ENCODE measurements around the gene HMGXB4.

DNA sequence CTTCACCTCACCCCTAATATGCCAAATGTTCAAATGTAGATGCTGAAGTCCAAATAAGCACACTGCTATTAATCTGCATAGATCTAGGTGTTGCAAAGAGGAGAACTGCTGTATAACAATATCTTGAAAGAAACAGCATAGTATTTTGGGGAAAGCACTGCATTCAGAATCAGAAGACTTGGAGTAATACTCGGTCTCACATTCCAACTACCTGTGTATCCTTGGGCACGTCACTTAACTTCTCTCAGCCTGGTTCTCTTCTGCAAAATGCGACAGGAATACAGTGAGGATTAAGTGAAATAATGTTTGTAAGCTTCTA, 332 bp upstream of the HMGXB4 start:
- TF ChIP-seq, protein P1, sequence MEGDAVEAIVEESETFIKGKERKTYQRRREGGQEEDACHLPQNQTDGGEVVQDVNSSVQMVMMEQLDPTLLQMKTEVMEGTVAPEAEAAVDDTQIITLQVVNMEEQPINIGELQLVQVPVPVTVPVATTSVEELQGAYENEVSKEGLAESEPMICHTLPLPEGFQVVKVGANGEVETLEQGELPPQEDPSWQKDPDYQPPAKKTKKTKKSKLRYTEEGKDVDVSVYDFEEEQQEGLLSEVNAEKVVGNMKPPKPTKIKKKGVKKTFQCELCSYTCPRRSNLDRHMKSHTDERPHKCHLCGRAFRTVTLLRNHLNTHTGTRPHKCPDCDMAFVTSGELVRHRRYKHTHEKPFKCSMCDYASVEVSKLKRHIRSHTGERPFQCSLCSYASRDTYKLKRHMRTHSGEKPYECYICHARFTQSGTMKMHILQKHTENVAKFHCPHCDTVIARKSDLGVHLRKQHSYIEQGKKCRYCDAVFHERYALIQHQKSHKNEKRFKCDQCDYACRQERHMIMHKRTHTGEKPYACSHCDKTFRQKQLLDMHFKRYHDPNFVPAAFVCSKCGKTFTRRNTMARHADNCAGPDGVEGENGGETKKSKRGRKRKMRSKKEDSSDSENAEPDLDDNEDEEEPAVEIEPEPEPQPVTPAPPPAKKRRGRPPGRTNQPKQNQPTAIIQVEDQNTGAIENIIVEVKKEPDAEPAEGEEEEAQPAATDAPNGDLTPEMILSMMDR (IDR thresholded peaks at IDR 0.05), result no peak
- TF ChIP-seq POLR2A (IDR thresholded peaks at IDR 0.05), result no peak

All from Peyer's patch (tissue), 4 donors.